ENCODE data around the gene LAMA2. TPM values are rescaled to one million over a fixed set of nuclear protein-coding genes. Genes with fewer than 3 reads are reported as not detected.

The LAMA2 gene
- total RNA-seq, 1 donor from 2014 or later: 18.0 TPM

DNA sequence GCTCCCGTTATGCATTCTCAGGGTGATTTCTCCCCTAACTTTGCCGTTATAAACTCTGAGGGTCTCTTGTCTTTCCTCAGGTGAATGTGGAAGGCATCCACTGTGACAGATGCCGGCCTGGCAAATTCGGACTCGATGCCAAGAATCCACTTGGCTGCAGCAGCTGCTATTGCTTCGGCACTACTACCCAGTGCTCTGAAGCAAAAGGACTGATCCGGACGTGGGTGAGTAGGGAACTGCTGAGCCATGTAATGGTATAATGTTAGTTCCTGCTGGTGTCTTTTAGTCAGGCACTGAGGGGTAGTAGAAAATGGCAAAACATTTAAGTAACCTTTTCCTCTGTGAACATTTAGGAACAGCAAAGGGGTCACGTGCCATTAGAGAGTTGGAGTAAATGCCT is 431.6 kb downstream of the LAMA2 start:
- Mint-ChIP-seq H3K27ac (ENCODE audit: unreplicated experiment) (no peak overlapping the region), H3K27me3 (ENCODE audit: unreplicated experiment) (peaks cover 6% of the 10 kb centered on the region), H3K4me1 (ENCODE audit: unreplicated experiment) (peaks cover 7% of the 10 kb centered on the region), H3K36me3 (ENCODE audit: unreplicated experiment) (no peaks in the 10 kb centered on the region), H3K9me3 (ENCODE audit: unreplicated experiment) (no peaks in the 10 kb centered on the region), H3K4me3 (ENCODE audit: unreplicated experiment) (no peak overlapping the region)
- no peak for DNase-seq (ENCODE audit: extremely low spot score, unreplicated experiment)
- TF ChIP-seq, protein P1, sequence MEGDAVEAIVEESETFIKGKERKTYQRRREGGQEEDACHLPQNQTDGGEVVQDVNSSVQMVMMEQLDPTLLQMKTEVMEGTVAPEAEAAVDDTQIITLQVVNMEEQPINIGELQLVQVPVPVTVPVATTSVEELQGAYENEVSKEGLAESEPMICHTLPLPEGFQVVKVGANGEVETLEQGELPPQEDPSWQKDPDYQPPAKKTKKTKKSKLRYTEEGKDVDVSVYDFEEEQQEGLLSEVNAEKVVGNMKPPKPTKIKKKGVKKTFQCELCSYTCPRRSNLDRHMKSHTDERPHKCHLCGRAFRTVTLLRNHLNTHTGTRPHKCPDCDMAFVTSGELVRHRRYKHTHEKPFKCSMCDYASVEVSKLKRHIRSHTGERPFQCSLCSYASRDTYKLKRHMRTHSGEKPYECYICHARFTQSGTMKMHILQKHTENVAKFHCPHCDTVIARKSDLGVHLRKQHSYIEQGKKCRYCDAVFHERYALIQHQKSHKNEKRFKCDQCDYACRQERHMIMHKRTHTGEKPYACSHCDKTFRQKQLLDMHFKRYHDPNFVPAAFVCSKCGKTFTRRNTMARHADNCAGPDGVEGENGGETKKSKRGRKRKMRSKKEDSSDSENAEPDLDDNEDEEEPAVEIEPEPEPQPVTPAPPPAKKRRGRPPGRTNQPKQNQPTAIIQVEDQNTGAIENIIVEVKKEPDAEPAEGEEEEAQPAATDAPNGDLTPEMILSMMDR (IDR thresholded peaks at IDR 0.05): no peak

DNA sequence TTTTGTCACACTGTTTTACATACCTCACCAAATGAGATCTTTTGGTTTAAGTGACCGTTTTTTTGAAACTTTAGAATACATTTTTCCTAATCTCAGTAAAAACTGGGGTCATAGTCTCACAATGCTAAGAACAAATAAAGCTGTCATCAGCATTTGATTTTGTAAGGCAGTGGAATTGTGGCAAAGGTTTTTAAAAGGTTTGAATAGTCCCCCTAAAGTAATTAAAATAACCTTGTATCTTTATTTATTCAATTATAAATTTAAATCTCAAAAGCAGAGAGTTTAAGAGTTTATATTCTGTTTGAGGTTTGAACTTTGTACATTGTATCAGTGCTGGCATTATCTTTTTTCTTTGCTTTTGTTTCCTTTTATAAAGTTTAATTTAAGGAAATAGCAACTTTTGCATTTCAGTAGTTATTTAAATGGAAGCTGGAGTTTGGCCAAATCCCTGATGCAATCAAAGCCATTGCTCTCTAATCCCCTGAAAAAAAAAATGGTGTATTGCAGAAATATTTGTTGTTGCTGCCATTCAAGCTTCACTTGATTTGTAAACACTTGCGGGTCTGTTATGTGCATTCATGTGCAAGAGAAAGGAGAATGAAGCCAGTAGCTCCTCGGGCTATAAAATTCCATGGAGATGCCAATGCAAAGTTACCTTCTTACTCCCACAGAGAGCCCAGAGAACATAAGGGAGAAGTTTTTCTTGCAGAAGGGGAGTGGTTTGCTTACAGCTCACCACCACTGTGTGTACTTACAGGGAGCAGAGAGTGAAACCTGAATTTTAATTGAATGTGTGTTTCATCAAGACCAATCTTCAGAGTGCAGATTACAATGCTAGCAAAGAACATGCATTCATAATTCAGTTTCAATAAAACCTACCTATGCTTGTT is 435.2 kb downstream of the LAMA2 start:
- Mint-ChIP-seq H3K36me3 (ENCODE audit: unreplicated experiment) (no peaks in the 10 kb centered on the region), H3K4me3 (ENCODE audit: unreplicated experiment) (no peak overlapping the region), H3K27me3 (ENCODE audit: unreplicated experiment) (peaks cover 6% of the 10 kb centered on the region), H3K9me3 (ENCODE audit: unreplicated experiment) (no peaks in the 10 kb centered on the region), H3K27ac (ENCODE audit: unreplicated experiment) (no peak overlapping the region), H3K4me1 (ENCODE audit: unreplicated experiment) (peaks cover 5% of the 10 kb centered on the region)
- TF ChIP-seq, protein P1 (IDR thresholded peaks at IDR 0.05): no peak
- no peak for DNase-seq (ENCODE audit: extremely low spot score, unreplicated experiment)

DNA sequence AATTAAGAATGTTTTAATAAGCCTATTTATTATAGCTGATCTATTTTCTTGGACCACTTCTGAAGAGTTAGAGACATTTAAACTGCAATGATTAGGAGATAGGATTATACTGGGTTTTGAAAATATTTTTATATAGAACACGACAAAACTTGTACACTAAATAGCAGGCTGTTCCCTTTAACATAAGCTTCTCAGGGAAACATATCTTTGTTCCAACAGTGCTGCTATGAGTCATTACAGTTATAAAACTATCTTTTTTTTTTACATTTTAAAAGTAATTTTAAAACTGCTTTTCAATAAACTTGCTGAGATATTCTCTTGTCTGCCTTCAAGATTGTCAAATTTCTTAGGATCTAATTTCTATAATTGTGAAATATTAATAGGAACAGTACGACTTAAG is 438.0 kb downstream of the LAMA2 start:
- no peak for DNase-seq (ENCODE audit: extremely low spot score, unreplicated experiment)
- Mint-ChIP-seq H3K27ac (ENCODE audit: unreplicated experiment) (no peak overlapping the region), H3K36me3 (ENCODE audit: unreplicated experiment) (peaks cover 2% of the 10 kb centered on the region), H3K9me3 (ENCODE audit: unreplicated experiment) (no peaks in the 10 kb centered on the region), H3K27me3 (ENCODE audit: unreplicated experiment) (peaks cover 6% of the 10 kb centered on the region), H3K4me1 (ENCODE audit: unreplicated experiment) (peaks cover 5% of the 10 kb centered on the region), H3K4me3 (ENCODE audit: unreplicated experiment) (no peak overlapping the region)
- TF ChIP-seq, protein P1 (IDR thresholded peaks at IDR 0.05): no peak

DNA sequence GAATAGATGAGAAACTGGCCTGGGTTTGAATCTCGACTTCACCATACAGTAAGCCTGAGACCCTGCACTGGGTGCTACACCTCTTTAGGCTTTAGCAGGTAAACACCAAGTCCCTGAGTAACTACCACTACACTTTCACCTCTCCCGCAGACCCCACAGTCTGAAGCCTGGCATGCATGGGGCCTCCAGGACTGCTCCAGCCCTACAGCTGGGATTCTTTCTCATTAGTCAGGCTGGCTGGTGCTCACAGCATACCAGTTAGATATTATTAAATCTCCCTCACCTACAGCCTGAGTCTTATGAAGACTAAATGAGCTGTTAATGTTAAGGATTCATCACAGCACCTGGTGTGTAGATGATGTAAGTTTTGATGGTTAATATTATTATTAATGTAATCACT is 438.4 kb downstream of the LAMA2 start:
- Mint-ChIP-seq H3K36me3 (ENCODE audit: unreplicated experiment) (peaks cover 2% of the 10 kb centered on the region), H3K9me3 (ENCODE audit: unreplicated experiment) (no peaks in the 10 kb centered on the region), H3K27ac (ENCODE audit: unreplicated experiment) (no peak overlapping the region), H3K4me3 (ENCODE audit: unreplicated experiment) (no peak overlapping the region), H3K27me3 (ENCODE audit: unreplicated experiment) (peaks cover 6% of the 10 kb centered on the region), H3K4me1 (ENCODE audit: unreplicated experiment) (peaks cover 5% of the 10 kb centered on the region)
- TF ChIP-seq, protein P1 (IDR thresholded peaks at IDR 0.05): no peak
- DNase-seq (ENCODE audit: extremely low spot score, unreplicated experiment): no peak

DNA sequence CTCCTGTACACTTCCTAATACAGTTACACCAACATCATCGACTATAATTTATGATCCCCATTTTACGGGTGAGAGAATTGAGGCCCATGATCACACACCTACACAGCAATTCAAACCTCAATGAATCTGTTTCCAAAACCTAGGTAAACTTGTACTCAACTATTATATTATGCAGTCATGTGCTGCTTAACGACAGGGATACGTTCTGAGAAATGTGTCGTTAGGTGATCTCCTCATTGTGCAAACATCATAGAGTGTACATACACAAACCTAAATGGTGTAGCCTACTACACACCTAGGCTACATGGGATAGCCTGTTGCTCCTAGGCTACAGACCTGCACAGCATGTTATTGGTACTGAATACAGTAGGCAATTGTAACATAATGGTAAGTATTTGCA is 441.4 kb downstream of the LAMA2 start:
- Mint-ChIP-seq H3K9me3 (ENCODE audit: unreplicated experiment) (no peaks in the 10 kb centered on the region), H3K36me3 (ENCODE audit: unreplicated experiment) (peaks cover 2% of the 10 kb centered on the region), H3K27ac (ENCODE audit: unreplicated experiment) (no peak overlapping the region), H3K4me3 (ENCODE audit: unreplicated experiment) (no peak overlapping the region), H3K4me1 (ENCODE audit: unreplicated experiment) (no peaks in the 10 kb centered on the region), H3K27me3 (ENCODE audit: unreplicated experiment) (peaks cover 9% of the 10 kb centered on the region)
- DNase-seq (ENCODE audit: extremely low spot score, unreplicated experiment): no peak
- TF ChIP-seq, protein P1 (IDR thresholded peaks at IDR 0.05): no peak

Data from osteocyte (in vitro differentiated cells).